HepG2 (cell line): ENCODE results near the gene RABGGTA. TPM values are rescaled to one million over a fixed set of nuclear protein-coding genes. Genes with fewer than 3 reads are reported as not detected.

Source experiments
- ATF7 ChIP-seq, 2 experiments: fragments of 450-650 bp in 1 of 2; sonication (generic) in 1 of 2; formaldehyde crosslinking in 1 of 2; IDR thresholded peaks; 2 replicates each; pipeline versions ENCODE4 v1.4.0 to v1.6.1; 2016 to 2020; ENCODE audit warnings: antibody characterized with exemption in 1 of 2, mild to moderate bottlenecking in 1 of 2, missing genetic modification reagents in 1 of 2
- ESRRA ChIP-seq: sonication (generic); formaldehyde crosslinking; IDR thresholded peaks from 2 replicates; pipeline ENCODE4 v1.5.1; 2020; ENCODE audit warnings: mild to moderate bottlenecking, low read depth, missing genetic modification reagents
- GTF3A ChIP-seq: sonication (generic); formaldehyde crosslinking; conservative IDR thresholded peaks from 2 replicates; pipeline ENCODE4 v1.4.0; 2020; ENCODE audit warnings: mild to moderate bottlenecking, missing genetic modification reagents
- KDM3A ChIP-seq: IDR thresholded peaks from 2 replicates; pipeline ENCODE4 v1.6.1; 2018; ENCODE audit warnings: low read depth, missing compliant biosample characterization
- MEIS2 ChIP-seq: sonication (generic); formaldehyde crosslinking; IDR thresholded peaks from 2 replicates; pipeline ENCODE4 v1.9.0; 2021; ENCODE audit warnings: mild to moderate bottlenecking, missing genetic modification reagents
- MTA3 ChIP-seq: sonication (generic); formaldehyde crosslinking; IDR thresholded peaks from 2 replicates; pipeline ENCODE4 v1.4.0; 2020; ENCODE audit warnings: missing genetic modification reagents
- PHF8 ChIP-seq: sonication (generic); formaldehyde crosslinking; IDR thresholded peaks from 2 replicates; pipeline ENCODE4 v1.5.0; 2020; ENCODE audit warnings: missing genetic modification reagents
- TARDBP ChIP-seq: sonication (generic); formaldehyde crosslinking; IDR thresholded peaks from 2 replicates; pipeline ENCODE4 v1.8.0; 2022; ENCODE audit warnings: mild to moderate bottlenecking, missing genetic modification reagents
- ZNF556 ChIP-seq: sonication (generic); formaldehyde crosslinking; IDR thresholded peaks from 2 replicates; pipeline ENCODE4 v1.4.0; 2020; ENCODE audit warnings: mild to moderate bottlenecking, missing genetic modification reagents, borderline replicate concordance
- polyA plus RNA-seq, 8 experiments: library from polyadenylated mRNA; depleted of rRNA in 3 of 8; stranded (reverse) in 7 of 8; unstranded in 1 of 8; fragments of >200 nt; fragmentation: Illumina TruSeq in 4 of 8; extraction: Trizol in 4 of 8; gene quantifications; 2 replicates each; pipeline versions ENCODE4 v1.2.1 to v1.2.3, GENCODE V29; 2011 to 2016; ENCODE audit warnings: low read depth in 4 of 8, missing spikeins in 1 of 8, mixed read lengths in 1 of 8; ENCODE audit not compliant: insufficient read depth in 1 of 8
- total RNA-seq, 5 experiments: library from RNA; depleted of rRNA; stranded (reverse); fragments of >200 nt; fragmentation: Illumina TruSeq; extraction: Trizol; gene quantifications; 2 replicates each; pipeline ENCODE4 v1.2.3, GENCODE V29; 2016; ENCODE audit warnings: low read depth in 1 of 5
- TF ChIP-seq, protein P1 (sequence below): IDR thresholded peaks from 2 replicates; pipeline ENCODE4 v1.6.1; 2016; ENCODE audit warnings: missing biosample characterization, missing genetic modification reagents, low read depth
- TF ChIP-seq, protein P2 (sequence below): IDR thresholded peaks from 2 replicates; pipeline ENCODE4 v1.6.1; 2016; ENCODE audit warnings: missing compliant biosample characterization, missing genetic modification reagents, borderline replicate concordance
- TF ChIP-seq, protein P3 (sequence below): sonication (generic); formaldehyde crosslinking; IDR thresholded peaks from 2 replicates; pipeline ENCODE4 v1.5.1; 2020; ENCODE audit warnings: missing genetic modification reagents, mild to moderate bottlenecking, borderline replicate concordance
- TF ChIP-seq, protein P4 (sequence below): sonication (generic); formaldehyde crosslinking; IDR thresholded peaks from 2 replicates; pipeline ENCODE4 v1.8.0; 2022; ENCODE audit warnings: mild to moderate bottlenecking, missing genetic modification reagents, moderate library complexity
- TF ChIP-seq, protein P5 (sequence below): sonication (generic); formaldehyde crosslinking; IDR thresholded peaks from 2 replicates; pipeline ENCODE4 v1.5.0; 2020; ENCODE audit warnings: missing genetic modification reagents
- TF ChIP-seq, protein P6 (sequence below): sonication (generic); formaldehyde crosslinking; IDR thresholded peaks from 2 replicates; pipeline ENCODE4 v1.4.0; 2020; ENCODE audit warnings: mild to moderate bottlenecking, missing genetic modification reagents, borderline replicate concordance
- TF ChIP-seq, protein P7 (sequence below): sonication (generic); formaldehyde crosslinking; IDR thresholded peaks from 2 replicates; pipeline ENCODE4 v1.4.0; 2020; ENCODE audit warnings: low read depth, mild to moderate bottlenecking, missing genetic modification reagents

Gene RABGGTA
- total and polyA plus RNA-seq, 2 of the 13 experiments (the other 11 are each of a cell fraction or from before 2014, with no cell fraction given) = 57.9 to 90.8 TPM

DNA sequence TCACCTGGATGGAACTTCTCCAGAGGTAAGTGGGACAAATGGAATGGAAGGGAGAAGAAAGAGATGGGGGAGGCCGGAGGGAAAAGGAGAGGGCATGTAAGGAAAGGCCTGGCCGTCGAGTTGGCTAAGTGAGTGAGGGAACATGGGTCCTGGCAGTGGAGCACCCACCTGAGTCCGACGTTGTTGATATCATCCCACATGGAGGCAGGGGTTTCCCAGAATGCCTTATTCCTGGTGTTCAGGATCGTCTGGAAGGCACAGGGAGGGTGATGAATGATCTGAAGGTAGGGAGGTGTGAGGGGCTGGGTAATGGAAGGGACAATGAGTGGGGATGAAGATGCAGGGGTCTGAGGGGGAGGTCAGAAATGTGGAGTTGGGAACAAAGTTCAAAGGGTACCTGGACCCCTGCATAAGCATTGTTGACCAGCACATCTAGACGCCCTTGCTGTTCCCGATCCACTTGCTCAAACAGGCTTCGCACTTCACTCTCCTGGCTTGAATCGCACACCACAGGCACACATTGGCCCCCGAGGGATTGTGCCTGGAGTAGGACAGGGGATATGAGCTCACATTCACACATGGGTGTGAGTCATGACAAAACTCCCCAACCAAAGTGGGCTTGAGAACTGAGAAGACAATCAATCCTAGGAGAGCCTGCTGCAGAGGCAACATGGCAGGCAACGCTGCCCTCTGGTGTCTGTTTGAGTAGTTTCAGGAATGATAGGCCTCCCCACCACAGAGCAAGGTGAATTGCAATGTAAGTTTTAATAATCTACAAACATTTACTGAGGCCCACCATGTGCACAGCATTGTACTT is 25.2 kb upstream of the RABGGTA start (continued):
- TF ChIP-seq ESRRA = peak; percentile 55; the same call in 1 of the 2 replicates
- TF ChIP-seq, protein P1, sequence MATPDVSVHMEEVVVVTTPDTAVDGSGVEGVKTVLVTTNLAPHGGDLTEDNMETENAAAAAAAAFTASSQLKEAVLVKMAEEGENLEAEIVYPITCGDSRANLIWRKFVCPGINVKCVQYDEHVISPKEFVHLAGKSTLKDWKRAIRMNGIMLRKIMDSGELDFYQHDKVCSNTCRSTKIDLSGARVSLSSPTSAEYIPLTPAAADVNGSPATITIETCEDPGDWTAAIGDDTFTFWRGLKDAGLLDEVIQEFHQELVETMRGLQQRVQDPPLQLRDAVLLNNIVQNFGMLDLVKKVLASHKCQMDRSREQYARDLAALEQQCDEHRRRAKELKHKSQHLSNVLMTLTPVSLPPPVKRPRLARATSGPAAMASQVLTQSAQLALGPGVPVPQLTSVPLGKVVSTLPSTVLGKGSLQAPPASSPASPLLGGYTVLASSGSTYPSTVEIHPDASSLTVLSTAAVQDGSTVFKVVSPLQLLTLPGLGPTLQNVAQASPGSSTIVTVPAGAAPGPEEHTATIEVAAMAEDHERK (CRISPR knock-in tag) = no peak
- TF ChIP-seq, protein P2, sequence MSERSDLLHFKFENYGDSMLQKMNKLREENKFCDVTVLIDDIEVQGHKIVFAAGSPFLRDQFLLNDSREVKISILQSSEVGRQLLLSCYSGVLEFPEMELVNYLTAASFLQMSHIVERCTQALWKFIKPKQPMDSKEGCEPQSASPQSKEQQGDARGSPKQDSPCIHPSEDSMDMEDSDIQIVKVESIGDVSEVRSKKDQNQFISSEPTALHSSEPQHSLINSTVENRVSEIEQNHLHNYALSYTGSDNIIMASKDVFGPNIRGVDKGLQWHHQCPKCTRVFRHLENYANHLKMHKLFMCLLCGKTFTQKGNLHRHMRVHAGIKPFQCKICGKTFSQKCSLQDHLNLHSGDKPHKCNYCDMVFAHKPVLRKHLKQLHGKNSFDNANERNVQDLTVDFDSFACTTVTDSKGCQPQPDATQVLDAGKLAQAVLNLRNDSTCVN (CRISPR knock-in tag) = peak; percentile 87
- TF ChIP-seq, protein P3, sequence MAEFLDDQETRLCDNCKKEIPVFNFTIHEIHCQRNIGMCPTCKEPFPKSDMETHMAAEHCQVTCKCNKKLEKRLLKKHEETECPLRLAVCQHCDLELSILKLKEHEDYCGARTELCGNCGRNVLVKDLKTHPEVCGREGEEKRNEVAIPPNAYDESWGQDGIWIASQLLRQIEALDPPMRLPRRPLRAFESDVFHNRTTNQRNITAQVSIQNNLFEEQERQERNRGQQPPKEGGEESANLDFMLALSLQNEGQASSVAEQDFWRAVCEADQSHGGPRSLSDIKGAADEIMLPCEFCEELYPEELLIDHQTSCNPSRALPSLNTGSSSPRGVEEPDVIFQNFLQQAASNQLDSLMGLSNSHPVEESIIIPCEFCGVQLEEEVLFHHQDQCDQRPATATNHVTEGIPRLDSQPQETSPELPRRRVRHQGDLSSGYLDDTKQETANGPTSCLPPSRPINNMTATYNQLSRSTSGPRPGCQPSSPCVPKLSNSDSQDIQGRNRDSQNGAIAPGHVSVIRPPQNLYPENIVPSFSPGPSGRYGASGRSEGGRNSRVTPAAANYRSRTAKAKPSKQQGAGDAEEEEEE (CRISPR knock-in tag) = peak; percentile 51; the same call in 1 of the 2 replicates
- TF ChIP-seq, protein P4, sequence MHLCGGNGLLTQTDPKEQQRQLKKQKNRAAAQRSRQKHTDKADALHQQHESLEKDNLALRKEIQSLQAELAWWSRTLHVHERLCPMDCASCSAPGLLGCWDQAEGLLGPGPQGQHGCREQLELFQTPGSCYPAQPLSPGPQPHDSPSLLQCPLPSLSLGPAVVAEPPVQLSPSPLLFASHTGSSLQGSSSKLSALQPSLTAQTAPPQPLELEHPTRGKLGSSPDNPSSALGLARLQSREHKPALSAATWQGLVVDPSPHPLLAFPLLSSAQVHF (CRISPR knock-in tag) = no peak; the same call in 1 of the 2 replicates
- TF ChIP-seq, protein P5, sequence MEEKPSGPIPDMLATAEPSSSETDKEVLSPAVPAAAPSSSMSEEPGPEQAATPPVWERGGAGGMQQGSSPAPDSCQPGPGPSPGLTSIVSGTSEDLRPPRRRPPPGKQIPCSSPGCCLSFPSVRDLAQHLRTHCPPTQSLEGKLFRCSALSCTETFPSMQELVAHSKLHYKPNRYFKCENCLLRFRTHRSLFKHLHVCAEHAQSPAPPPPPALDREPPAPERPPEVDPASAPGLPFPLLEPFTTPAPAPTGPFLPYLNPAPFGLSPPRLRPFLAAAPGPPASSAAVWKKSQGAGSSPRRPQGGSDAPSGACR = no peak
- peak; percentile 11; the same call in 1 of the 2 replicates for TF ChIP-seq TARDBP (CRISPR knock-in tag)
- TF ChIP-seq PHF8 = 0 out of 2 replicates have a peak, but pooled peaks have one; percentile 26
- TF ChIP-seq, protein P6, sequence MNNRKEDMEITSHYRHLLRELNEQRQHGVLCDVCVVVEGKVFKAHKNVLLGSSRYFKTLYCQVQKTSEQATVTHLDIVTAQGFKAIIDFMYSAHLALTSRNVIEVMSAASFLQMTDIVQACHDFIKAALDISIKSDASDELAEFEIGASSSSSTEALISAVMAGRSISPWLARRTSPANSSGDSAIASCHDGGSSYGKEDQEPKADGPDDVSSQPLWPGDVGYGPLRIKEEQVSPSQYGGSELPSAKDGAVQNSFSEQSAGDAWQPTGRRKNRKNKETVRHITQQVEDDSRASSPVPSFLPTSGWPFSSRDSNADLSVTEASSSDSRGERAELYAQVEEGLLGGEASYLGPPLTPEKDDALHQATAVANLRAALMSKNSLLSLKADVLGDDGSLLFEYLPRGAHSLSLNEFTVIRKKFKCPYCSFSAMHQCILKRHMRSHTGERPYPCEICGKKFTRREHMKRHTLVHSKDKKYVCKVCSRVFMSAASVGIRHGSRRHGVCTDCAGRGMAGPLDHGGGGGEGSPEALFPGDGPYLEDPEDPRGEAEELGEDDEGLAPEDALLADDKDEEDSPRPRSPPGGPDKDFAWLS = no peak
- no peak for TF ChIP-seq ATF7 (IDR thresholded peaks at IDR 0.05)
- peak; percentile 30; the same call in 1 of the 2 replicates for TF ChIP-seq ATF7 (CRISPR knock-in tag; IDR thresholded peaks at IDR 0.05)
- peak; percentile 79; the same call in 1 of the 2 replicates for TF ChIP-seq ZNF556 (CRISPR knock-in tag)
- TF ChIP-seq, protein P7, sequence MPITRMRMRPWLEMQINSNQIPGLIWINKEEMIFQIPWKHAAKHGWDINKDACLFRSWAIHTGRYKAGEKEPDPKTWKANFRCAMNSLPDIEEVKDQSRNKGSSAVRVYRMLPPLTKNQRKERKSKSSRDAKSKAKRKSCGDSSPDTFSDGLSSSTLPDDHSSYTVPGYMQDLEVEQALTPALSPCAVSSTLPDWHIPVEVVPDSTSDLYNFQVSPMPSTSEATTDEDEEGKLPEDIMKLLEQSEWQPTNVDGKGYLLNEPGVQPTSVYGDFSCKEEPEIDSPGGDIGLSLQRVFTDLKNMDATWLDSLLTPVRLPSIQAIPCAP (CRISPR knock-in tag) = no peak; the same call in 1 of the 2 replicates
- TF ChIP-seq GTF3A (CRISPR knock-in tag) = 0 out of 2 replicates have a peak, but pooled peaks have one; percentile 43
- no peak for TF ChIP-seq MEIS2 (CRISPR knock-in tag)
- 0 out of 2 replicates have a peak, but pooled peaks have one; percentile 49 for TF ChIP-seq KDM3A (CRISPR knock-in tag)
- TF ChIP-seq MTA3 (CRISPR knock-in tag) = no peak
